GM23248 (cell line): Measurements from ENCODE around the gene TLR9. TPM values are rescaled to one million over a fixed set of nuclear protein-coding genes. Genes with fewer than 3 reads are reported as not detected.

Source experiments
- DNase-seq: peaks from one replicate; pipeline ENCODE4 v3.0.0-alpha.2; 2015
- H2AFZ ChIP-seq: fragments of 200-600 bp; sonication (generic); 2 replicates; pipeline ENCODE4 v1.6.1; 2016; ENCODE audit warnings: antibody characterized with exemption
- H3F3A ChIP-seq: fragments of 200-600 bp; sonication (generic); 2 replicates; pipeline ENCODE4 v1.6.1; 2016; ENCODE audit warnings: mild to moderate bottlenecking, antibody characterized with exemption, mixed run types; ENCODE audit not compliant: insufficient read depth
- H3K27ac ChIP-seq: fragments of 200-600 bp; sonication (generic); 2 replicates; pipeline ENCODE4 v1.5.1; 2016; ENCODE audit warnings: mild to moderate bottlenecking
- H3K27me3 ChIP-seq: fragments of 200-600 bp; sonication (generic); replicated peaks from 2 replicates; pipeline ENCODE4 v1.6.1; 2016; ENCODE audit warnings: mild to moderate bottlenecking; ENCODE audit not compliant: insufficient read depth
- H3K36me3 ChIP-seq: fragments of 200-600 bp; sonication (generic); 2 replicates; pipeline ENCODE4 v1.6.1; 2016; ENCODE audit warnings: low read depth, mild to moderate bottlenecking
- H3K4me1 ChIP-seq: fragments of 200-600 bp; sonication (generic); 2 replicates; pipeline ENCODE4 v1.6.1; 2016; ENCODE audit warnings: mild to moderate bottlenecking; ENCODE audit not compliant: insufficient read depth
- H3K4me2 ChIP-seq: fragments of 200-600 bp; sonication (generic); one replicate; pipeline ENCODE4 v1.6.1; 2016; ENCODE audit warnings: mild to moderate bottlenecking; ENCODE audit not compliant: unreplicated experiment
- H3K4me3 ChIP-seq: fragments of 200-600 bp; sonication (generic); 2 replicates; pipeline ENCODE4 v1.5.1; 2016; ENCODE audit warnings: mild to moderate bottlenecking
- H3K79me2 ChIP-seq: fragments of 200-600 bp; sonication (generic); 2 replicates; pipeline ENCODE4 v1.6.1; 2016; ENCODE audit warnings: mild to moderate bottlenecking; ENCODE audit not compliant: insufficient read depth
- H3K9ac ChIP-seq: fragments of 200-600 bp; sonication (generic); 2 replicates; pipeline ENCODE4 v1.6.1; 2016; ENCODE audit warnings: mild to moderate bottlenecking
- H3K9me2 ChIP-seq: fragments of 200-600 bp; sonication (generic); 2 replicates; pipeline ENCODE4 v1.6.1; 2016; ENCODE audit warnings: mixed run types, mild to moderate bottlenecking, moderate library complexity; ENCODE audit not compliant: insufficient read depth
- H3K9me3 ChIP-seq: fragments of 200-600 bp; sonication (generic); one replicate; pipeline ENCODE4 v1.6.1; 2017; ENCODE audit warnings: low read depth
- H4K20me1 ChIP-seq: fragments of 200-600 bp; sonication (generic); 2 replicates; pipeline ENCODE4 v1.6.0; 2016; ENCODE audit not compliant: insufficient read depth
- EZH2 ChIP-seq: fragments of 200-600 bp; sonication (generic); IDR thresholded peaks from 2 replicates; pipeline ENCODE4 v1.6.1; 2018; ENCODE audit warnings: antibody characterized with exemption, mild to moderate bottlenecking; ENCODE audit not compliant: insufficient read depth, poor library complexity, severe bottlenecking
- EZH2phosphoT487 ChIP-seq: fragments of 200-600 bp; sonication (generic); IDR thresholded peaks from 2 replicates; pipeline ENCODE4 v1.6.1; 2018; ENCODE audit warnings: antibody characterized with exemption, moderate library complexity, mild to moderate bottlenecking, low read depth; ENCODE audit not compliant: insufficient read depth
- WGBS, 2 experiments: methylation state at CpG; one replicate each; pipeline ENCODE4 v1.1.6; 2015 to 2017; ENCODE audit warnings: low lambda C conversion rate in 2 of 2, low coverage in 1 of 2; ENCODE audit errors: missing lambda C conversion rate in 2 of 2; 5-methylcytosine and 5-hydroxymethylcytosine counted together
- in situ Hi-C: fragments of 300-500 bp; cut with MboI; formaldehyde crosslinking; loops from 2 replicates; pipeline ENCODE4 v1.15.0; 2020
- microRNA counts: library from miRNA; unstranded; fragments of <30 nt; microRNA quantifications from one replicate; lab custom pipeline; 2016
- microRNA-seq: library from miRNA; unstranded; fragments of <30 nt; microRNA quantifications from one replicate; pipeline ENCODE4, GENCODE V29; 2016; ENCODE audit warnings: borderline number of aligned reads
- polyA plus RNA-seq: library from polyadenylated mRNA; unstranded; fragments of >200 nt; fragmentation: Nextera tagmentation; extraction: Ambion mirVana; gene quantifications from 2 replicates; pipeline ENCODE4 v1.2.1, GENCODE V29; 2016
- small RNA-seq: library from RNA; depleted of rRNA; stranded (forward); fragments of <200 nt; gene quantifications from one replicate; pipeline ENCODE3, GENCODE V24; 2014; ENCODE audit warnings: low read depth, low replicate concordance
- total RNA-seq: library from RNA; depleted of rRNA; stranded (reverse); fragments of >200 nt; shearing (Covaris generic); gene quantifications from 2 replicates; pipeline ENCODE4 v1.2.3, GENCODE V29; 2014; rRNA removed

Gene TLR9
- total and polyA plus RNA-seq, 2 experiments from 2014 or later = not detected

GRCh38 chr3:52172262-52172757 lies 53.1 kb downstream of the TLR9 start:
- Histone ChIP-seq H3K27ac (no peak overlapping the region), H3K36me3 (no peaks in the 10 kb centered on the region), H3K4me1 (peaks cover 11% of the 10 kb centered on the region), H3K9me2 (no peaks in the 10 kb centered on the region), H4K20me1 (no peaks in the 10 kb centered on the region), H3K27me3 (no peaks in the 10 kb centered on the region), H3K79me2 (no peaks in the 10 kb centered on the region), H3K4me2 (no peak overlapping the region), H3K4me3 (no peak overlapping the region), H3F3A (no peaks in the 10 kb centered on the region), H3K9ac (no peak overlapping the region), H2AFZ (no peak overlapping the region), H3K9me3 (no peaks in the 10 kb centered on the region)
- WGBS, 2 experiments = 73 to 76% methylated on average over 5 of the region's 5 CpGs
- no peak for TF ChIP-seq EZH2
- TF ChIP-seq EZH2phosphoT487 = no peak
- in situ Hi-C loops = no loop called here
- DNase-seq = no peak

- in situ Hi-C loops = no loop called here
- Histone ChIP-seq H3K36me3 (no peaks in the 10 kb centered on the region), H3K9me2 (no peaks in the 10 kb centered on the region), H3F3A (no peaks in the 10 kb centered on the region), H3K4me1 (peaks cover 11% of the 10 kb centered on the region), H4K20me1 (no peaks in the 10 kb centered on the region), H2AFZ (peak overlapping the region; percentile 13; the same call in 1 of the 2 replicates), H3K9ac (no peak overlapping the region), H3K4me3 (no peak overlapping the region), H3K9me3 (no peaks in the 10 kb centered on the region), H3K27me3 (no peaks in the 10 kb centered on the region), H3K4me2 (no peak overlapping the region), H3K79me2 (no peaks in the 10 kb centered on the region), H3K27ac (no peak overlapping the region)
- no peak for TF ChIP-seq EZH2phosphoT487
- no peak for TF ChIP-seq EZH2
- WGBS, 2 experiments = 66 to 76% methylated on average over 3 of the region's 3 CpGs
- DNase-seq = peak; percentile 85
Measured at GRCh38 chr3:52171514-52172261, 53.8 kb downstream of the TLR9 start.

MicroRNA genes within 50 kb of the gene (microRNA counts, 767-probe panel; counts per million panel counts)
- microRNA hsa-let-7g-5p (lab: Ali Mortazavi, UCI) = 9,541 counts per million, percentile 99 among the panel's probes with 10 or more counts

Small RNA genes within 50 kb of the gene (microRNA-seq; reads per million reads assigned to microRNA genes)
- gene MIRLET7G = 53,402 reads per million, percentile 98 among the genes with 10 or more reads in this experiment

Small RNA genes within 50 kb of the gene (small RNA-seq; reads per million reads assigned to genes)
- gene MIRLET7G = 28.4 reads per million, percentile 91 among the genes with 10 or more reads in this experiment

Other genes starting within 250 kb of the TLR9 start
- 66.6 and 73.6 TPM in 2 replicates for gene ACY1, start 242.1 kb downstream of the TLR9 start, total RNA-seq
- gene ACY1, start 242.1 kb downstream of the TLR9 start, polyA plus RNA-seq = 35.8 and 38.1 TPM in 2 replicates
- 965 and 1,164 TPM in 2 replicates for gene RPL29, start 229.8 kb downstream of the TLR9 start, total RNA-seq
- gene RPL29, start 229.8 kb downstream of the TLR9 start, polyA plus RNA-seq = 665 and 690 TPM in 2 replicates
- 12.4 and 17.7 TPM in 2 replicates for gene DUSP7, start 169.1 kb downstream of the TLR9 start, total RNA-seq
- 5.1 and 5.8 TPM in 2 replicates for gene DUSP7, start 169.1 kb downstream of the TLR9 start, polyA plus RNA-seq
- 2.3 and 5.2 TPM in 2 replicates for gene POC1A, start 71.2 kb downstream of the TLR9 start, total RNA-seq
- gene POC1A, start 71.2 kb downstream of the TLR9 start, polyA plus RNA-seq = 11.0 and 11.8 TPM in 2 replicates
- 21.2 and 33.9 TPM in 2 replicates for gene ALAS1, start 27.5 kb downstream of the TLR9 start, total RNA-seq
- gene ALAS1, start 27.5 kb downstream of the TLR9 start, polyA plus RNA-seq = 30.4 and 31.0 TPM in 2 replicates
- gene TWF2, start 13.5 kb upstream of the TLR9 start, total RNA-seq = 124 and 137 TPM in 2 replicates
- 95.1 and 105 TPM in 2 replicates for gene TWF2, start 13.5 kb upstream of the TLR9 start, polyA plus RNA-seq
- 26.7 and 35.7 TPM in 2 replicates for gene PPM1M, start 20.1 kb upstream of the TLR9 start, total RNA-seq
- gene PPM1M, start 20.1 kb upstream of the TLR9 start, polyA plus RNA-seq = 19.3 and 21.6 TPM in 2 replicates
- gene WDR82, start 53.0 kb upstream of the TLR9 start, total RNA-seq = 45.3 and 56.1 TPM in 2 replicates
- gene WDR82, start 53.0 kb upstream of the TLR9 start, polyA plus RNA-seq = 16.1 and 18.7 TPM in 2 replicates
- gene GLYCTK, start 62.2 kb upstream of the TLR9 start, total RNA-seq = 4.9 and 10.0 TPM in 2 replicates
- gene GLYCTK, start 62.2 kb upstream of the TLR9 start, polyA plus RNA-seq = 2.5 and 2.7 TPM in 2 replicates
- gene DNAH1, start 90.7 kb upstream of the TLR9 start, total RNA-seq = 4.0 and 7.0 TPM in 2 replicates
- gene DNAH1, start 90.7 kb upstream of the TLR9 start, polyA plus RNA-seq = 0.81 and 0.89 TPM in 2 replicates
- gene BAP1, start 184.4 kb upstream of the TLR9 start, total RNA-seq = 55.4 and 59.8 TPM in 2 replicates
- gene BAP1, start 184.4 kb upstream of the TLR9 start, polyA plus RNA-seq = 16.3 and 19.4 TPM in 2 replicates
- 5.3 and 5.4 TPM in 2 replicates for gene PHF7, start 185.0 kb upstream of the TLR9 start, total RNA-seq
- gene PHF7, start 185.0 kb upstream of the TLR9 start, polyA plus RNA-seq = 4.7 and 5.6 TPM in 2 replicates
- not detected in 2 replicates for gene SEMA3G, start 219.5 kb upstream of the TLR9 start, total RNA-seq
- 0.06 and 0.21 TPM in 2 replicates for gene SEMA3G, start 219.5 kb upstream of the TLR9 start, polyA plus RNA-seq
- not detected in 2 replicates for gene TNNC1, start 228.4 kb upstream of the TLR9 start, total RNA-seq
- 0.38 TPM in 1 of 2 replicates, not detected in the other for gene TNNC1, start 228.4 kb upstream of the TLR9 start, polyA plus RNA-seq
- 53.7 and 70.4 TPM in 2 replicates for gene NISCH, start 230.0 kb upstream of the TLR9 start, total RNA-seq
- gene NISCH, start 230.0 kb upstream of the TLR9 start, polyA plus RNA-seq = 31.8 and 32.8 TPM in 2 replicates